MM.1S (cell line): ENCODE data around the gene ARFGEF3.
A peak's percentile ranks its signal among the peaks of the same experiment; 100 is the strongest.

Source experiments
- DNase-seq: peaks from one replicate; pipeline ENCODE4 v3.0.0-alpha.2; 2015
- H2AFZ ChIP-seq: fragments of 300-600 bp; sonication (generic); 2 replicates; pipeline ENCODE4 v1.6.0; 2016; ENCODE audit warnings: antibody characterized with exemption, low read length
- H3F3A ChIP-seq: fragments of 300-600 bp; sonication (generic); 2 replicates; pipeline ENCODE4 v1.6.1; 2016; ENCODE audit warnings: mild to moderate bottlenecking, antibody characterized with exemption, low read length, moderate library complexity, mixed read lengths; ENCODE audit not compliant: insufficient read depth
- H3K27ac ChIP-seq: fragments of 300-600 bp; sonication (generic); 2 replicates; pipeline ENCODE4 v1.5.1; 2016; ENCODE audit warnings: mild to moderate bottlenecking, low read length
- H3K27me3 ChIP-seq: fragments of 300-600 bp; sonication (generic); replicated peaks from 2 replicates; pipeline ENCODE4 v1.6.0; 2016; ENCODE audit warnings: low read length; ENCODE audit not compliant: insufficient read depth
- H3K36me3 ChIP-seq: fragments of 300-600 bp; sonication (generic); replicated peaks from 2 replicates; pipeline ENCODE4 v1.6.1; 2016; ENCODE audit warnings: mild to moderate bottlenecking, low read length, mixed read lengths; ENCODE audit not compliant: insufficient read depth
- H3K4me1 ChIP-seq: fragments of 300-600 bp; sonication (generic); 2 replicates; pipeline ENCODE4 v1.6.1; 2016; ENCODE audit warnings: low read length, mixed read lengths
- H3K4me2 ChIP-seq: fragments of 300-600 bp; sonication (generic); 2 replicates; pipeline ENCODE4 v1.6.0; 2016; ENCODE audit warnings: low read depth, low read length
- H3K4me3 ChIP-seq: fragments of 300-600 bp; sonication (generic); 2 replicates; pipeline ENCODE4 v1.5.1; 2016; ENCODE audit warnings: low read length, mixed read lengths
- H3K79me2 ChIP-seq: fragments of 300-600 bp; sonication (generic); 2 replicates; pipeline ENCODE4 v1.6.1; 2016; ENCODE audit warnings: mixed run types, low read length, mixed read lengths
- H3K9ac ChIP-seq: fragments of 300-600 bp; sonication (generic); 2 replicates; pipeline ENCODE4 v1.6.1; 2016; ENCODE audit warnings: low read length, mixed read lengths
- H3K9me2 ChIP-seq: fragments of 300-600 bp; sonication (generic); replicated peaks from 2 replicates; pipeline ENCODE4 v1.6.1; 2016; ENCODE audit warnings: mild to moderate bottlenecking, low read length, mixed read lengths; ENCODE audit not compliant: insufficient read depth
- H3K9me3 ChIP-seq: fragments of 300-600 bp; sonication (generic); replicated peaks from 2 replicates; pipeline ENCODE4 v1.6.1; 2016; ENCODE audit warnings: mild to moderate bottlenecking, low read length, mixed read lengths; ENCODE audit not compliant: insufficient read depth
- H4K20me1 ChIP-seq: fragments of 300-600 bp; sonication (generic); 2 replicates; pipeline ENCODE4 v1.6.1; 2016; ENCODE audit warnings: mild to moderate bottlenecking, low read length, moderate library complexity, mixed read lengths; ENCODE audit not compliant: insufficient read depth
- CTCF ChIP-seq: fragments of 300-600 bp; sonication (generic); IDR thresholded peaks from 2 replicates; pipeline ENCODE4 v1.5.1; 2016; ENCODE audit warnings: antibody characterized with exemption, low read length, mixed read lengths
- EZH2 ChIP-seq: fragments of 300-600 bp; sonication (generic); optimal IDR thresholded peaks from 2 replicates; pipeline ENCODE3; 2017; ENCODE audit warnings: low read depth, mild to moderate bottlenecking, antibody characterized with exemption, low read length, mixed read lengths
- EZH2phosphoT487 ChIP-seq: fragments of 300-600 bp; sonication (generic); IDR thresholded peaks from 2 replicates; pipeline ENCODE4 v1.6.1; 2018; ENCODE audit warnings: antibody characterized with exemption, low read length

ARFGEF3 gene

GRCh38 chr6:138161338-138162110 is at the start of gene ARFGEF3:
ARFGEF3 (plus strand) TSS chr6:138161939; CDS start chr6:138162087, 148 bp downstream.
- Histone ChIP-seq H3K4me1 (peaks cover 10% of the 10 kb centered on the region; the same call in 1 of the 2 replicates), H3K9me3 (no peaks in the 10 kb centered on the region), H4K20me1 (no peaks in the 10 kb centered on the region), H3K4me2 (peak within 1 kb of the TSS; percentile 90), H3K27me3 (peaks cover 5% of the 10 kb centered on the region; the same call in 1 of the 2 replicates), H3K9ac (peak within 1 kb of the TSS; percentile 87), H3K4me3 (peak within 1 kb of the TSS; percentile 78), H3K9me2 (no peaks in the 10 kb centered on the region), H3K36me3 (no peaks in the 10 kb centered on the region), H3F3A (no peaks in the 10 kb centered on the region), H2AFZ (peak within 1 kb of the TSS; percentile 84), H3K27ac (peak within 1 kb of the TSS; percentile 36; the same call in 1 of the 2 replicates), H3K79me2 (peaks cover 43% of the 10 kb centered on the region)
- TF ChIP-seq EZH2phosphoT487 (no peak), EZH2 (no peak), CTCF (no peak)
- peak; percentile 78 for DNase-seq

- no peak overlapping the region for H3K4me2 ChIP-seq
- no peaks in the 10 kb centered on the region for H4K20me1 ChIP-seq
- DNase-seq: no peak
- peaks cover 23% of the 10 kb centered on the region for H3K4me1 ChIP-seq
- H3K27me3 ChIP-seq: no peaks in the 10 kb centered on the region
- TF ChIP-seq EZH2phosphoT487 (no peak), EZH2 (no peak), CTCF (no peak)
- no peak overlapping the region for H2AFZ ChIP-seq
- H3K9me3 ChIP-seq: no peaks in the 10 kb centered on the region
- peaks cover 18% of the 10 kb centered on the region for H3F3A ChIP-seq
- no peaks in the 10 kb centered on the region for H3K9me2 ChIP-seq
- no peaks in the 10 kb centered on the region for H3K36me3 ChIP-seq
- no peak overlapping the region for H3K4me3 ChIP-seq
- no peaks in the 10 kb centered on the region for H3K79me2 ChIP-seq
- H3K9ac ChIP-seq: no peak overlapping the region
- no peak overlapping the region for H3K27ac ChIP-seq
Measured at GRCh38 chr6:138113588-138114210, 48.0 kb upstream of the ARFGEF3 start.

GRCh38 chr6:138115201-138115600 is 46.5 kb upstream of the ARFGEF3 start:
- Histone ChIP-seq H3K9ac (peak overlapping the region; percentile 30), H3K27me3 (no peaks in the 10 kb centered on the region), H3K9me3 (no peaks in the 10 kb centered on the region), H3K27ac (peak overlapping the region; percentile 69), H3K4me3 (peak overlapping the region; percentile 39), H3K4me2 (peak overlapping the region; percentile 89), H4K20me1 (no peaks in the 10 kb centered on the region), H3K36me3 (no peaks in the 10 kb centered on the region), H3F3A (peaks cover 12% of the 10 kb centered on the region), H2AFZ (peak overlapping the region; percentile 60), H3K79me2 (no peaks in the 10 kb centered on the region), H3K4me1 (peaks cover 18% of the 10 kb centered on the region), H3K9me2 (no peaks in the 10 kb centered on the region)
- DNase-seq: peak; percentile 44
- TF ChIP-seq EZH2 (no peak), CTCF (no peak), EZH2phosphoT487 (no peak)
